Liver (tissue), 9 donors: ENCODE data around the gene UGT1A10. TPM values are rescaled to one million over a fixed set of nuclear protein-coding genes. Genes with fewer than 3 reads are reported as not detected.

Experiments used
- DNase-seq: peaks from one replicate; pipeline ENCODE4 v3.0.0-alpha.2; 2017; ENCODE audit warnings: low spot score
- H3K27ac ChIP-seq, 2 donors: one replicate each; pipeline ENCODE4 v1.7.0; 2013; ENCODE audit warnings: inconsistent platforms in 2 of 2, low read length in 2 of 2, control low read depth in 1 of 2, low read depth in 1 of 2, mild to moderate bottlenecking in 1 of 2
- H3K27me3 ChIP-seq, 4 donors: one replicate each; pipeline versions ENCODE4 v1.6.1 to v1.7.0; 2013; ENCODE audit warnings: low read length in 3 of 4, inconsistent platforms in 1 of 4, mild to moderate bottlenecking in 1 of 4, moderate library complexity in 1 of 4; ENCODE audit not compliant: control insufficient read depth in 4 of 4, insufficient read depth in 4 of 4
- H3K36me3 ChIP-seq, 4 donors: one replicate each; pipeline versions ENCODE4 v1.6.1 to v1.7.0; 2013; ENCODE audit warnings: low read length in 3 of 4, mild to moderate bottlenecking in 3 of 4, low read depth in 1 of 4, moderate library complexity in 1 of 4; ENCODE audit not compliant: control insufficient read depth in 4 of 4, insufficient read depth in 3 of 4
- H3K4me1 ChIP-seq, 4 donors: one replicate each; pipeline versions ENCODE4 v1.6.1 to v1.7.0; 2013; ENCODE audit warnings: low read length in 3 of 4, mild to moderate bottlenecking in 3 of 4, moderate library complexity in 1 of 4; ENCODE audit not compliant: control insufficient read depth in 4 of 4, insufficient read depth in 4 of 4
- H3K4me3 ChIP-seq, 3 donors: one replicate each; pipeline versions ENCODE4 v1.6.1 to v1.7.0; 2013; ENCODE audit warnings: low read length in 3 of 3, control low read depth in 1 of 3, low read depth in 1 of 3, mild to moderate bottlenecking in 1 of 3
- H3K9ac ChIP-seq, 2 donors: one replicate each; pipeline ENCODE4 v1.7.0; 2013; ENCODE audit warnings: low read length in 2 of 2, mild to moderate bottlenecking in 2 of 2, moderate library complexity in 2 of 2, control low read depth in 1 of 2, low read depth in 1 of 2
- H3K9me3 ChIP-seq, 4 donors: one replicate each; pipeline versions ENCODE4 v1.6.1 to v1.7.0; 2013; ENCODE audit warnings: low read length in 3 of 4; ENCODE audit not compliant: control insufficient read depth in 4 of 4
- EGR1 ChIP-seq, 2 donors: IDR thresholded peaks; 2 replicates each; pipeline ENCODE4 v1.6.1; 2016 to 2018; ENCODE audit warnings: antibody characterized with exemption in 2 of 2, low read depth in 2 of 2
- FOXA2 ChIP-seq: IDR thresholded peaks from 2 replicates; pipeline ENCODE4 v1.6.1; 2016; ENCODE audit warnings: antibody characterized with exemption
- GABPA ChIP-seq, 2 donors: IDR thresholded peaks in 1 of 2; conservative IDR thresholded peaks in 1 of 2; 2 replicates each; pipeline ENCODE4 v1.6.1; 2016; ENCODE audit warnings: antibody characterized with exemption in 2 of 2, mild to moderate bottlenecking in 1 of 2, moderate library complexity in 1 of 2
- HNF4A ChIP-seq, 2 donors: conservative IDR thresholded peaks; 2 replicates each; pipeline ENCODE4 v1.6.1; 2016; ENCODE audit warnings: antibody characterized with exemption in 2 of 2, mild to moderate bottlenecking in 2 of 2
- HNF4G ChIP-seq: IDR thresholded peaks from 2 replicates; pipeline ENCODE4 v1.6.1; 2016; ENCODE audit warnings: antibody characterized with exemption
- JUND ChIP-seq, 2 donors: IDR thresholded peaks; 2 replicates each; pipeline ENCODE4 v1.6.1; 2016; ENCODE audit warnings: antibody characterized with exemption in 2 of 2
- NR2F2 ChIP-seq: IDR thresholded peaks from 2 replicates; pipeline ENCODE4 v1.6.1; 2016; ENCODE audit warnings: antibody characterized with exemption
- RXRA ChIP-seq, 2 donors: IDR thresholded peaks; 2 replicates each; pipeline ENCODE4 v1.6.1; 2017 to 2018; ENCODE audit warnings: antibody characterized with exemption in 2 of 2, mild to moderate bottlenecking in 1 of 2
- SP1 ChIP-seq: IDR thresholded peaks from 2 replicates; pipeline ENCODE4 v1.6.1; 2018; ENCODE audit warnings: antibody characterized with exemption, mild to moderate bottlenecking
- TAF1 ChIP-seq: conservative IDR thresholded peaks from 2 replicates; pipeline ENCODE4 v1.6.1; 2016; ENCODE audit warnings: antibody characterized with exemption, mild to moderate bottlenecking
- YY1 ChIP-seq: IDR thresholded peaks from 2 replicates; pipeline ENCODE4 v1.6.1; 2016; ENCODE audit warnings: antibody characterized with exemption, mild to moderate bottlenecking
- WGBS: extraction: QIAGEN DNeasy Blood & Tissue Kit; methylation state at CpG from one replicate; pipeline ENCODE4 v1.1.7; 2013; 5-methylcytosine and 5-hydroxymethylcytosine counted together
- polyA plus RNA-seq, 2 donors: library from polyadenylated mRNA; stranded (reverse) in 1 of 2; unstranded in 1 of 2; fragments of 200-250 nt in 1 of 2; fragments of >200 nt in 1 of 2; fragmentation: Nextera tagmentation in 1 of 2; extraction: Ambion mirVana in 1 of 2; gene quantifications; one replicate each; pipeline versions ENCODE4 v1.2.1 to v1.2.3, GENCODE V29; 2013 to 2015
- total RNA-seq, 2 donors: library from RNA; depleted of rRNA; stranded (reverse); fragments of >200 nt; gene quantifications; one replicate each; pipeline ENCODE4 v1.2.3, GENCODE V29; 2014
- TF ChIP-seq, protein P1 (sequence below): IDR thresholded peaks from 2 replicates; pipeline ENCODE4 v1.6.1; 2016; ENCODE audit warnings: antibody characterized with exemption
- TF ChIP-seq, protein P2 (sequence below): fragments of 150-350 bp; IDR thresholded peaks from 2 replicates; pipeline ENCODE4 v1.5.1; 2017; ENCODE audit warnings: improper control_type of control experiment, low read depth, low read length; ENCODE audit not compliant: missing input control
- TF ChIP-seq, protein P3 (sequence below): IDR thresholded peaks from 2 replicates; pipeline ENCODE4 v1.6.1; 2016; ENCODE audit warnings: antibody characterized with exemption
- TF ChIP-seq, protein P4 (sequence below): IDR thresholded peaks from 2 replicates; pipeline ENCODE4 v1.6.1; 2016; ENCODE audit warnings: antibody characterized with exemption
- TF ChIP-seq, protein P5 (sequence below): IDR thresholded peaks from 2 replicates; pipeline ENCODE4 v1.6.1; 2016; ENCODE audit warnings: antibody characterized with exemption, mild to moderate bottlenecking
- donor health status: healthy.
- donor health status: healthy.
- donor health status: healthy.
- donor health status: healthy.
- donor health status: healthy.

UGT1A10 gene
- total and polyA plus RNA-seq, 4 donors = 0.08 TPM; not detected in 2

- 91% methylated on average over 18 of the region's 18 CpGs for WGBS
- H3K9ac ChIP-seq = no peak overlapping the region
- no peak for DNase-seq
- H3K4me1 ChIP-seq = no peaks in the 10 kb centered on the region
- TF ChIP-seq, protein P1, sequence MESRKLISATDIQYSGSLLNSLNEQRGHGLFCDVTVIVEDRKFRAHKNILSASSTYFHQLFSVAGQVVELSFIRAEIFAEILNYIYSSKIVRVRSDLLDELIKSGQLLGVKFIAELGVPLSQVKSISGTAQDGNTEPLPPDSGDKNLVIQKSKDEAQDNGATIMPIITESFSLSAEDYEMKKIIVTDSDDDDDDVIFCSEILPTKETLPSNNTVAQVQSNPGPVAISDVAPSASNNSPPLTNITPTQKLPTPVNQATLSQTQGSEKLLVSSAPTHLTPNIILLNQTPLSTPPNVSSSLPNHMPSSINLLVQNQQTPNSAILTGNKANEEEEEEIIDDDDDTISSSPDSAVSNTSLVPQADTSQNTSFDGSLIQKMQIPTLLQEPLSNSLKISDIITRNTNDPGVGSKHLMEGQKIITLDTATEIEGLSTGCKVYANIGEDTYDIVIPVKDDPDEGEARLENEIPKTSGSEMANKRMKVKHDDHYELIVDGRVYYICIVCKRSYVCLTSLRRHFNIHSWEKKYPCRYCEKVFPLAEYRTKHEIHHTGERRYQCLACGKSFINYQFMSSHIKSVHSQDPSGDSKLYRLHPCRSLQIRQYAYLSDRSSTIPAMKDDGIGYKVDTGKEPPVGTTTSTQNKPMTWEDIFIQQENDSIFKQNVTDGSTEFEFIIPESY = no peak
- no peak for TF ChIP-seq HNF4A (conservative IDR thresholded peaks at IDR 0.05)
- TF ChIP-seq TAF1 = no peak
- no peak for TF ChIP-seq HNF4G
- no peak for TF ChIP-seq RXRA (IDR thresholded peaks at IDR 0.05)
- no peak for TF ChIP-seq NR2F2
- TF ChIP-seq, protein P2, sequence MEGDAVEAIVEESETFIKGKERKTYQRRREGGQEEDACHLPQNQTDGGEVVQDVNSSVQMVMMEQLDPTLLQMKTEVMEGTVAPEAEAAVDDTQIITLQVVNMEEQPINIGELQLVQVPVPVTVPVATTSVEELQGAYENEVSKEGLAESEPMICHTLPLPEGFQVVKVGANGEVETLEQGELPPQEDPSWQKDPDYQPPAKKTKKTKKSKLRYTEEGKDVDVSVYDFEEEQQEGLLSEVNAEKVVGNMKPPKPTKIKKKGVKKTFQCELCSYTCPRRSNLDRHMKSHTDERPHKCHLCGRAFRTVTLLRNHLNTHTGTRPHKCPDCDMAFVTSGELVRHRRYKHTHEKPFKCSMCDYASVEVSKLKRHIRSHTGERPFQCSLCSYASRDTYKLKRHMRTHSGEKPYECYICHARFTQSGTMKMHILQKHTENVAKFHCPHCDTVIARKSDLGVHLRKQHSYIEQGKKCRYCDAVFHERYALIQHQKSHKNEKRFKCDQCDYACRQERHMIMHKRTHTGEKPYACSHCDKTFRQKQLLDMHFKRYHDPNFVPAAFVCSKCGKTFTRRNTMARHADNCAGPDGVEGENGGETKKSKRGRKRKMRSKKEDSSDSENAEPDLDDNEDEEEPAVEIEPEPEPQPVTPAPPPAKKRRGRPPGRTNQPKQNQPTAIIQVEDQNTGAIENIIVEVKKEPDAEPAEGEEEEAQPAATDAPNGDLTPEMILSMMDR = no peak
- TF ChIP-seq FOXA2 = no peak
- no peak for TF ChIP-seq JUND (IDR thresholded peaks at IDR 0.05)
- TF ChIP-seq, protein P3, sequence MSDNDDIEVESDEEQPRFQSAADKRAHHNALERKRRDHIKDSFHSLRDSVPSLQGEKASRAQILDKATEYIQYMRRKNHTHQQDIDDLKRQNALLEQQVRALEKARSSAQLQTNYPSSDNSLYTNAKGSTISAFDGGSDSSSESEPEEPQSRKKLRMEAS = no peak
- no peak for TF ChIP-seq EGR1 (IDR thresholded peaks at IDR 0.05; ENCODE audit: low read depth in 2 of 2)
- no peak for TF ChIP-seq SP1
- TF ChIP-seq, protein P4, sequence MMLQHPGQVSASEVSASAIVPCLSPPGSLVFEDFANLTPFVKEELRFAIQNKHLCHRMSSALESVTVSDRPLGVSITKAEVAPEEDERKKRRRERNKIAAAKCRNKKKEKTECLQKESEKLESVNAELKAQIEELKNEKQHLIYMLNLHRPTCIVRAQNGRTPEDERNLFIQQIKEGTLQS = no peak
- no peak overlapping the region for H3K27ac ChIP-seq
- no peak overlapping the region for H3K4me3 ChIP-seq
- H3K36me3 ChIP-seq = no peaks in the 10 kb centered on the region
- no peaks in the 10 kb centered on the region for H3K27me3 ChIP-seq
- no peaks in the 10 kb centered on the region for H3K9me3 ChIP-seq
These were observed 155.1 kb downstream of the UGT1A10 start for GRCh38 chr2:233791151-233791882.

- H3K36me3 ChIP-seq = no peaks in the 10 kb centered on the region
- no peaks in the 10 kb centered on the region for H3K4me1 ChIP-seq
- H3K9ac ChIP-seq = no peak overlapping the region
- H3K9me3 ChIP-seq = no peaks in the 10 kb centered on the region
- TF ChIP-seq YY1 (no peak), FOXA2 (no peak), RXRA (IDR thresholded peaks at IDR 0.05) (no peak), TAF1 (no peak), HNF4A (conservative IDR thresholded peaks at IDR 0.05) (no peak), SP1 (no peak), JUND (IDR thresholded peaks at IDR 0.05) (no peak), GABPA (IDR thresholded peaks at IDR 0.05 in 1 of 2, conservative IDR thresholded peaks at IDR 0.05 in 1 of 2) (no peak), HNF4G (no peak)
- TF ChIP-seq, protein P4 = no peak
- TF ChIP-seq, protein P3 = no peak
- TF ChIP-seq, protein P2 = no peak
- TF ChIP-seq, protein P5, sequence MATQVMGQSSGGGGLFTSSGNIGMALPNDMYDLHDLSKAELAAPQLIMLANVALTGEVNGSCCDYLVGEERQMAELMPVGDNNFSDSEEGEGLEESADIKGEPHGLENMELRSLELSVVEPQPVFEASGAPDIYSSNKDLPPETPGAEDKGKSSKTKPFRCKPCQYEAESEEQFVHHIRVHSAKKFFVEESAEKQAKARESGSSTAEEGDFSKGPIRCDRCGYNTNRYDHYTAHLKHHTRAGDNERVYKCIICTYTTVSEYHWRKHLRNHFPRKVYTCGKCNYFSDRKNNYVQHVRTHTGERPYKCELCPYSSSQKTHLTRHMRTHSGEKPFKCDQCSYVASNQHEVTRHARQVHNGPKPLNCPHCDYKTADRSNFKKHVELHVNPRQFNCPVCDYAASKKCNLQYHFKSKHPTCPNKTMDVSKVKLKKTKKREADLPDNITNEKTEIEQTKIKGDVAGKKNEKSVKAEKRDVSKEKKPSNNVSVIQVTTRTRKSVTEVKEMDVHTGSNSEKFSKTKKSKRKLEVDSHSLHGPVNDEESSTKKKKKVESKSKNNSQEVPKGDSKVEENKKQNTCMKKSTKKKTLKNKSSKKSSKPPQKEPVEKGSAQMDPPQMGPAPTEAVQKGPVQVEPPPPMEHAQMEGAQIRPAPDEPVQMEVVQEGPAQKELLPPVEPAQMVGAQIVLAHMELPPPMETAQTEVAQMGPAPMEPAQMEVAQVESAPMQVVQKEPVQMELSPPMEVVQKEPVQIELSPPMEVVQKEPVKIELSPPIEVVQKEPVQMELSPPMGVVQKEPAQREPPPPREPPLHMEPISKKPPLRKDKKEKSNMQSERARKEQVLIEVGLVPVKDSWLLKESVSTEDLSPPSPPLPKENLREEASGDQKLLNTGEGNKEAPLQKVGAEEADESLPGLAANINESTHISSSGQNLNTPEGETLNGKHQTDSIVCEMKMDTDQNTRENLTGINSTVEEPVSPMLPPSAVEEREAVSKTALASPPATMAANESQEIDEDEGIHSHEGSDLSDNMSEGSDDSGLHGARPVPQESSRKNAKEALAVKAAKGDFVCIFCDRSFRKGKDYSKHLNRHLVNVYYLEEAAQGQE = no peak
- TF ChIP-seq, protein P1 = no peak
- DNase-seq = no peak
- WGBS = 85% methylated on average over 9 of the region's 9 CpGs
- H3K27me3 ChIP-seq = no peaks in the 10 kb centered on the region
- H3K4me3 ChIP-seq = no peak overlapping the region
- no peak overlapping the region for H3K27ac ChIP-seq
These were observed 155.7 kb downstream of the UGT1A10 start for GRCh38 chr2:233791883-233792329.
